Activated naive CD8-positive, alpha-beta T cell (primary cell): ENCODE results near the gene ARID5B.

ENCODE experiments used
- H3K27ac Mint-ChIP-seq: one replicate; pipeline ENCODE4 v1.8.0; 2021; ENCODE audit warnings: mixed read lengths
- H3K27me3 Mint-ChIP-seq: one replicate; pipeline ENCODE4 v1.8.0; 2021; ENCODE audit warnings: mixed read lengths
- H3K36me3 Mint-ChIP-seq: one replicate; pipeline ENCODE4 v1.8.0; 2021; ENCODE audit warnings: mixed read lengths
- H3K4me1 Mint-ChIP-seq: one replicate; pipeline ENCODE4 v1.8.0; 2021; ENCODE audit warnings: low read depth, mixed read lengths
- H3K4me3 Mint-ChIP-seq: one replicate; pipeline ENCODE4 v1.8.0; 2021; ENCODE audit warnings: mild to moderate bottlenecking, mixed read lengths
- H3K9me3 Mint-ChIP-seq: one replicate; pipeline ENCODE4 v1.8.0; 2021; ENCODE audit warnings: low read depth, mixed read lengths

The ARID5B gene

GRCh38 chr10:62059217-62059920 lies 157.9 kb downstream of the ARID5B start:
- Mint-ChIP-seq H3K27ac (peak overlapping the region; percentile 61), H3K27me3 (no peaks in the 10 kb centered on the region), H3K4me1 (peaks cover 72% of the 10 kb centered on the region), H3K9me3 (peaks cover 4% of the 10 kb centered on the region), H3K36me3 (peaks cover 62% of the 10 kb centered on the region), H3K4me3 (no peak overlapping the region)

- Mint-ChIP-seq H3K4me3 (no peak overlapping the region), H3K27ac (peak overlapping the region; percentile 87), H3K4me1 (peaks cover 55% of the 10 kb centered on the region)
These were observed 160.5 kb downstream of the ARID5B start for GRCh38 chr10:62062028-62062427.

GRCh38 chr10:62062752-62063512 lies 161.4 kb downstream of the ARID5B start:
- Mint-ChIP-seq H3K27ac (peak overlapping the region; percentile 87), H3K4me1 (peaks cover 52% of the 10 kb centered on the region), H3K36me3 (peaks cover 51% of the 10 kb centered on the region), H3K9me3 (peaks cover 4% of the 10 kb centered on the region), H3K4me3 (peak overlapping the region; percentile 12), H3K27me3 (no peaks in the 10 kb centered on the region)

More at GRCh38 chr10:62062028-62062427, 160.5 kb downstream of the ARID5B start:
- Mint-ChIP-seq H3K9me3 (peaks cover 4% of the 10 kb centered on the region), H3K36me3 (peaks cover 57% of the 10 kb centered on the region), H3K27me3 (no peaks in the 10 kb centered on the region)

- Mint-ChIP-seq H3K27me3 (no peaks in the 10 kb centered on the region), H3K4me3 (no peak overlapping the region), H3K27ac (peak overlapping the region; percentile 73), H3K9me3 (peaks cover 4% of the 10 kb centered on the region), H3K36me3 (peaks cover 45% of the 10 kb centered on the region), H3K4me1 (peaks cover 48% of the 10 kb centered on the region)
These were observed 162.4 kb downstream of the ARID5B start for GRCh38 chr10:62063795-62064472.

GRCh38 chr10:62067560-62067959 lies 166.1 kb downstream of the ARID5B start:
- peaks cover 39% of the 10 kb centered on the region for H3K4me1 Mint-ChIP-seq
- H3K27ac Mint-ChIP-seq, result no peak overlapping the region
- H3K4me3 Mint-ChIP-seq, result no peak overlapping the region
- no peaks in the 10 kb centered on the region for H3K9me3 Mint-ChIP-seq
- H3K27me3 Mint-ChIP-seq, result no peaks in the 10 kb centered on the region
- peaks cover 42% of the 10 kb centered on the region for H3K36me3 Mint-ChIP-seq

DNA sequence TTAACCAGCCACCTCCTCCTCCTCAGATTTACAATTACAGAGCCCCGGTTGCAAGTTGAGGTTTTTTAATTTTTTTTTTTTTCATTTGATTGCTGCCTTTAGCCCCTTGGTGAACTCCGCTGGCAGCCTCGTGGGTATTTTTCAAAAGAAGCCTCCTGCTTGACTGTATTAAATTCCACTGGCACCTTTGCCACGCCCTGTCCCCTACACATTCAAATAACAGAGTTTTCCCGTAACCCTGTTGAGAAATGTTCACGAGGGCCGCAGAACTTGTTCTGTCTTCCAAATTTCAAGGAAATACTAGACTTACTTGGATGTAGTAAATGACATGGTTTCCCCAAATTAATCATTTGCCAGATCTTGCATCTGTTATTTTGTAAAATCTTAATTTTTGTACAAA lies 167.0 kb downstream of the ARID5B start:
- Mint-ChIP-seq H3K4me3 (no peak overlapping the region), H3K4me1 (peaks cover 34% of the 10 kb centered on the region), H3K27ac (no peak overlapping the region), H3K27me3 (no peaks in the 10 kb centered on the region), H3K36me3 (peaks cover 42% of the 10 kb centered on the region), H3K9me3 (no peaks in the 10 kb centered on the region)

- peaks cover 26% of the 10 kb centered on the region for H3K4me1 Mint-ChIP-seq
- no peaks in the 10 kb centered on the region for H3K27me3 Mint-ChIP-seq
These were observed 168.1 kb downstream of the ARID5B start for GRCh38 chr10:62069452-62070178.

GRCh38 chr10:62071846-62072281 lies 170.4 kb downstream of the ARID5B start:
- Mint-ChIP-seq H3K27me3 (no peaks in the 10 kb centered on the region), H3K27ac (peak overlapping the region; percentile 75), H3K4me3 (no peak overlapping the region), H3K9me3 (no peaks in the 10 kb centered on the region), H3K36me3 (peaks cover 33% of the 10 kb centered on the region), H3K4me1 (peaks cover 32% of the 10 kb centered on the region)

More at GRCh38 chr10:62069452-62070178, 168.1 kb downstream of the ARID5B start:
- Mint-ChIP-seq H3K36me3 (peaks cover 35% of the 10 kb centered on the region), H3K27ac (peak overlapping the region; percentile 7), H3K4me3 (no peak overlapping the region), H3K9me3 (no peaks in the 10 kb centered on the region)

- Mint-ChIP-seq H3K4me1 (peaks cover 39% of the 10 kb centered on the region), H3K27me3 (no peaks in the 10 kb centered on the region), H3K27ac (peak overlapping the region; percentile 46), H3K4me3 (no peak overlapping the region), H3K9me3 (no peaks in the 10 kb centered on the region), H3K36me3 (peaks cover 40% of the 10 kb centered on the region)
These were observed 171.4 kb downstream of the ARID5B start for GRCh38 chr10:62072901-62073300.

DNA sequence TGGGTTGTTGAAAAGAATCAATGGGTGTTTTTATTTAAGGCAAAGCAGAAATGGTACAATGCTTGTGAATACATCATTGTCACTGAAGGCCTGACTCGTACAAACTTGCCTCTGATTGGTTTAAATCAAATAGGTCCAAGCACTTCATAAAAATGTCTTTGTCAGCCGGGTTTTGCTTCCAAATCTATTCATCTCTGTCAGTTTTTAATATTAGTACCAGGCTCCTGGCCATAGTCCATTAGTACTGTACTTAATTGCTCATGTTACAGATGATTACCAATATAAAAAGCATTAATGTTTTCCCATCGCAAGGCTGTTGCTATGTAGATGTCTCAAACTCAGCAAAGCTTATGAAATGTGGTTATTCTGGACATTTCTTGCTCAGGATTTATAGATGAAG lies 171.9 kb downstream of the ARID5B start:
- peak overlapping the region; percentile 46 for H3K27ac Mint-ChIP-seq
- no peaks in the 10 kb centered on the region for H3K27me3 Mint-ChIP-seq
- H3K36me3 Mint-ChIP-seq, result peaks cover 41% of the 10 kb centered on the region
- peaks cover 41% of the 10 kb centered on the region for H3K4me1 Mint-ChIP-seq
- no peak overlapping the region for H3K4me3 Mint-ChIP-seq
- no peaks in the 10 kb centered on the region for H3K9me3 Mint-ChIP-seq

GRCh38 chr10:62075414-62075813 lies 173.9 kb downstream of the ARID5B start:
- Mint-ChIP-seq H3K27me3 (no peaks in the 10 kb centered on the region), H3K27ac (peak overlapping the region; percentile 23), H3K36me3 (peaks cover 40% of the 10 kb centered on the region), H3K4me3 (no peak overlapping the region), H3K4me1 (peaks cover 45% of the 10 kb centered on the region), H3K9me3 (no peaks in the 10 kb centered on the region)

DNA sequence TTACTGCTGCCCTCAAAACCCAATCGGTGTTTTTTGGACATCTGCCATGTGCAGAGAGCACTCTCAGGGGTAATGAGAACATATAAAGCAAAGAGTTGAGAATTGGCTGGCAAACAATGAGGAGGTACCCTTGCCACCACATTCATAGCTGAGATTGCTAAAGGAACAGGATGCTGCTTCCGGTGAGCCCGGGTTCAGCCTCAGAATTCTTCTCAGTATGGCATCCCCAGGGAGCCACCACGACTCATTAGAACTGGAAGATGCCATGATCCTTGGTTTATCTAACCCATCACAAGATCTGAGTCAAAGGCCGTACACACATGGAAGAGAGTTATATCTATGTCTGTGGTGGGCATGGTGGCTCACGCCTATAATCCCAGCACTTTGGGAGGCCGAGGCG lies 174.4 kb downstream of the ARID5B start:
- Mint-ChIP-seq H3K27me3 (no peaks in the 10 kb centered on the region), H3K9me3 (no peaks in the 10 kb centered on the region), H3K27ac (peak overlapping the region; percentile 41), H3K4me3 (no peak overlapping the region), H3K4me1 (peaks cover 47% of the 10 kb centered on the region), H3K36me3 (peaks cover 41% of the 10 kb centered on the region)

- H3K4me1 Mint-ChIP-seq, result peaks cover 51% of the 10 kb centered on the region
These were observed 175.4 kb downstream of the ARID5B start for GRCh38 chr10:62076891-62077290.

GRCh38 chr10:62077330-62078015 lies 176.0 kb downstream of the ARID5B start:
- H3K4me3 Mint-ChIP-seq, result no peak overlapping the region
- no peaks in the 10 kb centered on the region for H3K9me3 Mint-ChIP-seq
- H3K4me1 Mint-ChIP-seq, result peaks cover 53% of the 10 kb centered on the region
- H3K27me3 Mint-ChIP-seq, result no peaks in the 10 kb centered on the region
- H3K27ac Mint-ChIP-seq, result peak overlapping the region; percentile 88
- H3K36me3 Mint-ChIP-seq, result peaks cover 31% of the 10 kb centered on the region

More at GRCh38 chr10:62076891-62077290, 175.4 kb downstream of the ARID5B start:
- peaks cover 35% of the 10 kb centered on the region for H3K36me3 Mint-ChIP-seq
- H3K9me3 Mint-ChIP-seq, result no peaks in the 10 kb centered on the region
- H3K4me3 Mint-ChIP-seq, result no peak overlapping the region
- no peaks in the 10 kb centered on the region for H3K27me3 Mint-ChIP-seq
- H3K27ac Mint-ChIP-seq, result peak overlapping the region; percentile 88
